H1 (cell line): ENCODE data around the gene BTNL8. TPM values are rescaled to one million over a fixed set of nuclear protein-coding genes. Genes with fewer than 3 reads are reported as not detected.

Experiments used
- GABPA ChIP-seq: IDR thresholded peaks from 2 replicates; pipeline ENCODE4 v1.6.1; 2011; ENCODE audit warnings: mild to moderate bottlenecking, low read length, moderate library complexity, borderline replicate concordance; ENCODE audit not compliant: insufficient read depth
- RAD21 ChIP-seq, 2 experiments: IDR thresholded peaks in 1 of 2; conservative IDR thresholded peaks in 1 of 2; 2 replicates each; pipeline ENCODE4 v1.6.1; 2011; ENCODE audit warnings: low read depth in 2 of 2, low read length in 2 of 2, improper control_type of control experiment in 1 of 2, inconsistent platforms in 1 of 2, mild to moderate bottlenecking in 1 of 2, moderate library complexity in 1 of 2
- polyA plus RNA-seq, 7 experiments: library from polyadenylated mRNA; depleted of rRNA in 3 of 7; stranded (reverse) in 5 of 7; unstranded in 2 of 7; fragments of >200 nt in 5 of 7; fragments of 200-250 nt in 2 of 7; gene quantifications; 1 replicate in 5 of 7; 2 replicates in 1 of 7; 4 replicates in 1 of 7; pipeline versions ENCODE4 v1.2.1 to v1.2.3, GENCODE V29; 2011 to 2013; ENCODE audit warnings: missing spikeins in 2 of 7, mixed read lengths in 2 of 7
- total RNA-seq: library from RNA; stranded (reverse); fragmentation: NEBNext Ultra II Directional; extraction: Animal tissue kit (Norgen Biotek cat#: 25700); gene quantifications from 2 replicates; pipeline ENCODE4 v1.2.1, GENCODE V29; 2021

BTNL8 gene
- total and polyA plus RNA-seq, 2 of the 8 experiments (the other 6 are each of a cell fraction or from before 2014, with no cell fraction given) = 0.32 to 0.48 TPM

- TF ChIP-seq RAD21 (IDR thresholded peaks at IDR 0.05 in 1 of 2, conservative IDR thresholded peaks at IDR 0.05 in 1 of 2; ENCODE audit: low read depth in 2 of 2, low read length in 2 of 2) (no peak), GABPA (no peak)
- TF ChIP-seq, all 59 proteins: peak for 0
Measured at GRCh38 chr5:180872419-180872818, 26.5 kb upstream of the BTNL8 start (continued).
